Esophagus muscularis mucosa (tissue), 4 donors: ENCODE data around the gene TFF1.

Experiments used
- EP300 ChIP-seq: sonication (generic); formaldehyde crosslinking; IDR thresholded peaks from one replicate; pipeline ENCODE4 v1.6.1; 2017; ENCODE audit warnings: antibody characterized with exemption
- POLR2AphosphoS5 ChIP-seq, 2 donors: sonication (generic); formaldehyde crosslinking; IDR thresholded peaks; one replicate each; pipeline ENCODE4 v1.6.1; 2017; ENCODE audit warnings: antibody characterized with exemption in 2 of 2
- TF ChIP-seq, protein P1 (sequence below), 3 experiments: fragments of 200-600 bp in 2 of 3; fragments of 450-650 bp in 1 of 3; sonication (generic) in 2 of 3; IDR thresholded peaks; one replicate each; pipeline ENCODE4 v1.5.1; 2017 to 2019; ENCODE audit warnings: antibody characterized with exemption in 3 of 3, mild to moderate bottlenecking in 2 of 3, moderate library complexity in 1 of 3

- no peak for TF ChIP-seq EP300
- TF ChIP-seq, protein P1, sequence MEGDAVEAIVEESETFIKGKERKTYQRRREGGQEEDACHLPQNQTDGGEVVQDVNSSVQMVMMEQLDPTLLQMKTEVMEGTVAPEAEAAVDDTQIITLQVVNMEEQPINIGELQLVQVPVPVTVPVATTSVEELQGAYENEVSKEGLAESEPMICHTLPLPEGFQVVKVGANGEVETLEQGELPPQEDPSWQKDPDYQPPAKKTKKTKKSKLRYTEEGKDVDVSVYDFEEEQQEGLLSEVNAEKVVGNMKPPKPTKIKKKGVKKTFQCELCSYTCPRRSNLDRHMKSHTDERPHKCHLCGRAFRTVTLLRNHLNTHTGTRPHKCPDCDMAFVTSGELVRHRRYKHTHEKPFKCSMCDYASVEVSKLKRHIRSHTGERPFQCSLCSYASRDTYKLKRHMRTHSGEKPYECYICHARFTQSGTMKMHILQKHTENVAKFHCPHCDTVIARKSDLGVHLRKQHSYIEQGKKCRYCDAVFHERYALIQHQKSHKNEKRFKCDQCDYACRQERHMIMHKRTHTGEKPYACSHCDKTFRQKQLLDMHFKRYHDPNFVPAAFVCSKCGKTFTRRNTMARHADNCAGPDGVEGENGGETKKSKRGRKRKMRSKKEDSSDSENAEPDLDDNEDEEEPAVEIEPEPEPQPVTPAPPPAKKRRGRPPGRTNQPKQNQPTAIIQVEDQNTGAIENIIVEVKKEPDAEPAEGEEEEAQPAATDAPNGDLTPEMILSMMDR (IDR thresholded peaks at IDR 0.05): no peak
- no peak for TF ChIP-seq POLR2AphosphoS5 (IDR thresholded peaks at IDR 0.05)
Measured at GRCh38 chr21:42349420-42350317, 16.7 kb downstream of the TFF1 start.
